ENCODE measurements around the gene CPEB3.

CPEB3 gene

GRCh38 chr10:92024700-92025099 lies 266.2 kb downstream of the CPEB3 start:
- DNase-seq: no peak

- DNase-seq: no peak
These were observed 276.3 kb downstream of the CPEB3 start for GRCh38 chr10:92014620-92015019.

GRCh38 chr10:92011560-92012214 lies 279.2 kb downstream of the CPEB3 start:
- DNase-seq: no peak

- DNase-seq: no peak
These were observed 280.7 kb downstream of the CPEB3 start for GRCh38 chr10:92010047-92010735.

- DNase-seq: no peak
These were observed 281.4 kb downstream of the CPEB3 start for GRCh38 chr10:92009445-92009844.

- no peak for DNase-seq
These were observed 284.9 kb downstream of the CPEB3 start for GRCh38 chr10:92005978-92006377.

- no peak for DNase-seq
These were observed 287.6 kb downstream of the CPEB3 start for GRCh38 chr10:92003258-92003657.

GRCh38 chr10:92001995-92002394 lies 288.9 kb downstream of the CPEB3 start:
- DNase-seq: no peak

- DNase-seq: no peak
These were observed 289.3 kb downstream of the CPEB3 start for GRCh38 chr10:92001581-92001980.
